ENCODE results near the gene KCNIP3.

The KCNIP3 gene

DNA sequence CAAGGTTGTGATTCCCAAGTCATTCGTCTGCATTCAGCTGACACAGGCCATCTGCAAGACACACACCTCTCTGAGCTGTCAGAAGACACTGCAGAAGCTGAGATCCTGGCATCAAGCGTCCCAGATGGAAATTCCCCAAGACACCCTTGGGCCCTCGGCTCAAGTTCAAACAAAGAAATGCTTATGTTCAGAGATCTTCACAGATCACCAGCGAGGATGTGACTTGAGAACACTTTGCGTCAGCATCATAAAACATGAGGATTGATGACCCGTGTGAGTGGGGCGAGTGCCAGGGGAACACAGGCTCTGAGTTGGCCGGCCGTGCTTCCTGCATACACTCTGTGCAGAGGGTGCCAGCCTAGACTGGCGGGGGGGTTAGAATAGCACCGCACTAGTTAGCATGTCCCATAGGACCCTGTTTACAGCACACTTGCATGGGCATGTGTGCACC is 36.8 kb downstream of the KCNIP3 start (continued):
- TF ChIP-seq, protein P1, sequence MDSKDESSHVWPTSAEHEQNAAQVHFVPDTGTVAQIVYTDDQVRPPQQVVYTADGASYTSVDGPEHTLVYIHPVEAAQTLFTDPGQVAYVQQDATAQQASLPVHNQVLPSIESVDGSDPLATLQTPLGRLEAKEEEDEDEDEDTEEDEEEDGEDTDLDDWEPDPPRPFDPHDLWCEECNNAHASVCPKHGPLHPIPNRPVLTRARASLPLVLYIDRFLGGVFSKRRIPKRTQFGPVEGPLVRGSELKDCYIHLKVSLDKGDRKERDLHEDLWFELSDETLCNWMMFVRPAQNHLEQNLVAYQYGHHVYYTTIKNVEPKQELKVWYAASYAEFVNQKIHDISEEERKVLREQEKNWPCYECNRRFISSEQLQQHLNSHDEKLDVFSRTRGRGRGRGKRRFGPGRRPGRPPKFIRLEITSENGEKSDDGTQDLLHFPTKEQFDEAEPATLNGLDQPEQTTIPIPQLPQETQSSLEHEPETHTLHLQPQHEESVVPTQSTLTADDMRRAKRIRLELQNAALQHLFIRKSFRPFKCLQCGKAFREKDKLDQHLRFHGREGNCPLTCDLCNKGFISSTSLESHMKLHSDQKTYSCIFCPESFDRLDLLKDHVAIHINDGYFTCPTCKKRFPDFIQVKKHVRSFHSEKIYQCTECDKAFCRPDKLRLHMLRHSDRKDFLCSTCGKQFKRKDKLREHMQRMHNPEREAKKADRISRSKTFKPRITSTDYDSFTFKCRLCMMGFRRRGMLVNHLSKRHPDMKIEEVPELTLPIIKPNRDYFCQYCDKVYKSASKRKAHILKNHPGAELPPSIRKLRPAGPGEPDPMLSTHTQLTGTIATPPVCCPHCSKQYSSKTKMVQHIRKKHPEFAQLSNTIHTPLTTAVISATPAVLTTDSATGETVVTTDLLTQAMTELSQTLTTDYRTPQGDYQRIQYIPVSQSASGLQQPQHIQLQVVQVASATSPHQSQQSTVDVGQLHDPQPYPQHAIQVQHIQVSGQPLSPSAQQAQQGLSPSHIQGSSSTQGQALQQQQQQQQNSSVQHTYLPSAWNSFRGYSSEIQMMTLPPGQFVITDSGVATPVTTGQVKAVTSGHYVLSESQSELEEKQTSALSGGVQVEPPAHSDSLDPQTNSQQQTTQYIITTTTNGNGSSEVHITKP (tag by site-specific recombination; IDR thresholded peaks at IDR 0.05), result peak; percentile 64; the same call in 1 of the 2 replicates
- TF ChIP-seq, protein P2, sequence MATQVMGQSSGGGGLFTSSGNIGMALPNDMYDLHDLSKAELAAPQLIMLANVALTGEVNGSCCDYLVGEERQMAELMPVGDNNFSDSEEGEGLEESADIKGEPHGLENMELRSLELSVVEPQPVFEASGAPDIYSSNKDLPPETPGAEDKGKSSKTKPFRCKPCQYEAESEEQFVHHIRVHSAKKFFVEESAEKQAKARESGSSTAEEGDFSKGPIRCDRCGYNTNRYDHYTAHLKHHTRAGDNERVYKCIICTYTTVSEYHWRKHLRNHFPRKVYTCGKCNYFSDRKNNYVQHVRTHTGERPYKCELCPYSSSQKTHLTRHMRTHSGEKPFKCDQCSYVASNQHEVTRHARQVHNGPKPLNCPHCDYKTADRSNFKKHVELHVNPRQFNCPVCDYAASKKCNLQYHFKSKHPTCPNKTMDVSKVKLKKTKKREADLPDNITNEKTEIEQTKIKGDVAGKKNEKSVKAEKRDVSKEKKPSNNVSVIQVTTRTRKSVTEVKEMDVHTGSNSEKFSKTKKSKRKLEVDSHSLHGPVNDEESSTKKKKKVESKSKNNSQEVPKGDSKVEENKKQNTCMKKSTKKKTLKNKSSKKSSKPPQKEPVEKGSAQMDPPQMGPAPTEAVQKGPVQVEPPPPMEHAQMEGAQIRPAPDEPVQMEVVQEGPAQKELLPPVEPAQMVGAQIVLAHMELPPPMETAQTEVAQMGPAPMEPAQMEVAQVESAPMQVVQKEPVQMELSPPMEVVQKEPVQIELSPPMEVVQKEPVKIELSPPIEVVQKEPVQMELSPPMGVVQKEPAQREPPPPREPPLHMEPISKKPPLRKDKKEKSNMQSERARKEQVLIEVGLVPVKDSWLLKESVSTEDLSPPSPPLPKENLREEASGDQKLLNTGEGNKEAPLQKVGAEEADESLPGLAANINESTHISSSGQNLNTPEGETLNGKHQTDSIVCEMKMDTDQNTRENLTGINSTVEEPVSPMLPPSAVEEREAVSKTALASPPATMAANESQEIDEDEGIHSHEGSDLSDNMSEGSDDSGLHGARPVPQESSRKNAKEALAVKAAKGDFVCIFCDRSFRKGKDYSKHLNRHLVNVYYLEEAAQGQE (tag by site-specific recombination; IDR thresholded peaks at IDR 0.05), result no peak
- TF ChIP-seq ZIC2 (tag by site-specific recombination; IDR thresholded peaks at IDR 0.05) (no peak; the same call in none of the 2 replicates), GLIS2 (tag by site-specific recombination; IDR thresholded peaks at IDR 0.05) (peak; percentile 67), ZBTB17 (tag by site-specific recombination; IDR thresholded peaks at IDR 0.05) (peak; percentile 80), ZNF664 (tag by site-specific recombination; IDR thresholded peaks at IDR 0.05) (no peak), FEZF1 (tag by site-specific recombination; IDR thresholded peaks at IDR 0.05) (peak; percentile 53), ZNF624 (tag by site-specific recombination; IDR thresholded peaks at IDR 0.05) (no peak), ZNF670 (tag by site-specific recombination; IDR thresholded peaks at IDR 0.05; ENCODE audit: low read depth) (no peak), ZXDB (tag by site-specific recombination; IDR thresholded peaks at IDR 0.05) (peak; percentile 80), ZNF394 (tag by site-specific recombination; IDR thresholded peaks at IDR 0.05; ENCODE audit: borderline replicate concordance) (peak; percentile 13; the same call in 1 of the 2 replicates), ZBTB8A (tag by site-specific recombination; IDR thresholded peaks at IDR 0.05) (peak; percentile 43; the same call in 1 of the 2 replicates), ZNF623 (tag by site-specific recombination; IDR thresholded peaks at IDR 0.05) (no peak), ZBTB21 (tag by site-specific recombination; IDR thresholded peaks at IDR 0.05) (no peak), ZEB2 (tag by site-specific recombination; IDR thresholded peaks at IDR 0.05) (peak; percentile 81), IKZF3 (tag by site-specific recombination; IDR thresholded peaks at IDR 0.05) (peak; percentile 64), ZNF175 (tag by site-specific recombination; IDR thresholded peaks at IDR 0.05) (no peak), ZFP69B (tag by site-specific recombination; IDR thresholded peaks at IDR 0.05) (no peak), ZNF830 (tag by site-specific recombination; IDR thresholded peaks at IDR 0.05; ENCODE audit: low read depth) (no peak), ZNF530 (tag by site-specific recombination; IDR thresholded peaks at IDR 0.05; ENCODE audit: low read depth) (no peak), EGR2 (tag by site-specific recombination; IDR thresholded peaks at IDR 0.05; ENCODE audit: low read depth) (no peak)
- TF ChIP-seq, protein P3, sequence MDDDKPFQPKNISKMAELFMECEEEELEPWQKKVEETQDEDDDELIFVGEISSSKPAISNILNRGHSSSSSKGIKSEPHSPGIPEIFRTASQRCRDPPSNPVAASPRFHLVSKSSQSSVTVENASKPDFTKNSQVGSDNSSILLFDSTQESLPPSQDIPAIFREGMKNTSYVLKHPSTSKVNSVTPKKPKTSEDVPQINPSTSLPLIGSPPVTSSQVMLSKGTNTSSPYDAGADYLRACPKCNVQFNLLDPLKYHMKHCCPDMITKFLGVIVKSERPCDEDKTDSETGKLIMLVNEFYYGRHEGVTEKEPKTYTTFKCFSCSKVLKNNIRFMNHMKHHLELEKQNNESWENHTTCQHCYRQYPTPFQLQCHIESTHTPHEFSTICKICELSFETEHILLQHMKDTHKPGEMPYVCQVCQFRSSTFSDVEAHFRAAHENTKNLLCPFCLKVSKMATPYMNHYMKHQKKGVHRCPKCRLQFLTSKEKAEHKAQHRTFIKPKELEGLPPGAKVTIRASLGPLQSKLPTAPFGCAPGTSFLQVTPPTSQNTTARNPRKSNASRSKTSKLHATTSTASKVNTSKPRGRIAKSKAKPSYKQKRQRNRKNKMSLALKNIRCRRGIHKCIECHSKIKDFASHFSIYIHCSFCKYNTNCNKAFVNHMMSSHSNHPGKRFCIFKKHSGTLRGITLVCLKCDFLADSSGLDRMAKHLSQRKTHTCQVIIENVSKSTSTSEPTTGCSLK (tag by site-specific recombination; IDR thresholded peaks at IDR 0.05), result no peak
- TF ChIP-seq, protein P4, sequence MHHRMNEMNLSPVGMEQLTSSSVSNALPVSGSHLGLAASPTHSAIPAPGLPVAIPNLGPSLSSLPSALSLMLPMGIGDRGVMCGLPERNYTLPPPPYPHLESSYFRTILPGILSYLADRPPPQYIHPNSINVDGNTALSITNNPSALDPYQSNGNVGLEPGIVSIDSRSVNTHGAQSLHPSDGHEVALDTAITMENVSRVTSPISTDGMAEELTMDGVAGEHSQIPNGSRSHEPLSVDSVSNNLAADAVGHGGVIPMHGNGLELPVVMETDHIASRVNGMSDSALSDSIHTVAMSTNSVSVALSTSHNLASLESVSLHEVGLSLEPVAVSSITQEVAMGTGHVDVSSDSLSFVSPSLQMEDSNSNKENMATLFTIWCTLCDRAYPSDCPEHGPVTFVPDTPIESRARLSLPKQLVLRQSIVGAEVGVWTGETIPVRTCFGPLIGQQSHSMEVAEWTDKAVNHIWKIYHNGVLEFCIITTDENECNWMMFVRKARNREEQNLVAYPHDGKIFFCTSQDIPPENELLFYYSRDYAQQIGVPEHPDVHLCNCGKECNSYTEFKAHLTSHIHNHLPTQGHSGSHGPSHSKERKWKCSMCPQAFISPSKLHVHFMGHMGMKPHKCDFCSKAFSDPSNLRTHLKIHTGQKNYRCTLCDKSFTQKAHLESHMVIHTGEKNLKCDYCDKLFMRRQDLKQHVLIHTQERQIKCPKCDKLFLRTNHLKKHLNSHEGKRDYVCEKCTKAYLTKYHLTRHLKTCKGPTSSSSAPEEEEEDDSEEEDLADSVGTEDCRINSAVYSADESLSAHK (tag by site-specific recombination; IDR thresholded peaks at IDR 0.05), result peak; percentile 35; the same call in 1 of the 2 replicates
- TF ChIP-seq, protein P5, sequence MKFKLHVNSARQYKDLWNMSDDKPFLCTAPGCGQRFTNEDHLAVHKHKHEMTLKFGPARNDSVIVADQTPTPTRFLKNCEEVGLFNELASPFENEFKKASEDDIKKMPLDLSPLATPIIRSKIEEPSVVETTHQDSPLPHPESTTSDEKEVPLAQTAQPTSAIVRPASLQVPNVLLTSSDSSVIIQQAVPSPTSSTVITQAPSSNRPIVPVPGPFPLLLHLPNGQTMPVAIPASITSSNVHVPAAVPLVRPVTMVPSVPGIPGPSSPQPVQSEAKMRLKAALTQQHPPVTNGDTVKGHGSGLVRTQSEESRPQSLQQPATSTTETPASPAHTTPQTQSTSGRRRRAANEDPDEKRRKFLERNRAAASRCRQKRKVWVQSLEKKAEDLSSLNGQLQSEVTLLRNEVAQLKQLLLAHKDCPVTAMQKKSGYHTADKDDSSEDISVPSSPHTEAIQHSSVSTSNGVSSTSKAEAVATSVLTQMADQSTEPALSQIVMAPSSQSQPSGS (tag by site-specific recombination; IDR thresholded peaks at IDR 0.05; ENCODE audit: low read depth), result 0 out of 2 replicates have a peak, but pooled peaks have one; percentile 9
- TF ChIP-seq, protein P6, sequence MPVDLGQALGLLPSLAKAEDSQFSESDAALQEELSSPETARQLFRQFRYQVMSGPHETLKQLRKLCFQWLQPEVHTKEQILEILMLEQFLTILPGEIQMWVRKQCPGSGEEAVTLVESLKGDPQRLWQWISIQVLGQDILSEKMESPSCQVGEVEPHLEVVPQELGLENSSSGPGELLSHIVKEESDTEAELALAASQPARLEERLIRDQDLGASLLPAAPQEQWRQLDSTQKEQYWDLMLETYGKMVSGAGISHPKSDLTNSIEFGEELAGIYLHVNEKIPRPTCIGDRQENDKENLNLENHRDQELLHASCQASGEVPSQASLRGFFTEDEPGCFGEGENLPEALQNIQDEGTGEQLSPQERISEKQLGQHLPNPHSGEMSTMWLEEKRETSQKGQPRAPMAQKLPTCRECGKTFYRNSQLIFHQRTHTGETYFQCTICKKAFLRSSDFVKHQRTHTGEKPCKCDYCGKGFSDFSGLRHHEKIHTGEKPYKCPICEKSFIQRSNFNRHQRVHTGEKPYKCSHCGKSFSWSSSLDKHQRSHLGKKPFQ (tag by site-specific recombination; IDR thresholded peaks at IDR 0.05), result 0 out of 2 replicates have a peak, but pooled peaks have one; percentile 49
